Ectodermal cell (in vitro differentiated cells): ENCODE data around the gene RASL10B.
"Not testable (repeated sequence)": the region's sequence is repeated elsewhere in the genome, so short reads cannot be mapped to it uniquely, and the experiment has no call there.

Experiments used
- H3K27ac ChIP-seq: 2 replicates; pipeline ENCODE4 v1.7.0; 2013; ENCODE audit warnings: mild to moderate bottlenecking, low read depth, low read length; ENCODE audit not compliant: insufficient read depth, poor library complexity, severe bottlenecking
- H3K27me3 ChIP-seq: 2 replicates; pipeline ENCODE4 v1.7.0; 2013; ENCODE audit warnings: mild to moderate bottlenecking, low read length; ENCODE audit not compliant: insufficient read depth, control insufficient read depth, poor library complexity, severe bottlenecking
- H3K36me3 ChIP-seq: one replicate; pipeline ENCODE4 v1.7.0; 2013; ENCODE audit warnings: low read length; ENCODE audit not compliant: control insufficient read depth, insufficient read depth
- H3K4me1 ChIP-seq: one replicate; pipeline ENCODE4 v1.7.0; 2013; ENCODE audit warnings: low read length; ENCODE audit not compliant: control insufficient read depth, insufficient read depth
- H3K4me3 ChIP-seq: 2 replicates; pipeline ENCODE4 v1.7.0; 2013; ENCODE audit warnings: low read depth, low read length, control low read depth; ENCODE audit not compliant: insufficient read depth
- H3K9me3 ChIP-seq: 2 replicates; pipeline ENCODE4 v1.7.0; 2013; ENCODE audit warnings: mild to moderate bottlenecking, low read length, moderate library complexity; ENCODE audit not compliant: control insufficient read depth
- WGBS, 2 experiments: methylation state at CpG; one replicate each; pipeline ENCODE4 v1.1.7; 2013; ENCODE audit warnings: missing lambda C conversion rate in 2 of 2; 5-methylcytosine and 5-hydroxymethylcytosine counted together

Gene RASL10B

DNA sequence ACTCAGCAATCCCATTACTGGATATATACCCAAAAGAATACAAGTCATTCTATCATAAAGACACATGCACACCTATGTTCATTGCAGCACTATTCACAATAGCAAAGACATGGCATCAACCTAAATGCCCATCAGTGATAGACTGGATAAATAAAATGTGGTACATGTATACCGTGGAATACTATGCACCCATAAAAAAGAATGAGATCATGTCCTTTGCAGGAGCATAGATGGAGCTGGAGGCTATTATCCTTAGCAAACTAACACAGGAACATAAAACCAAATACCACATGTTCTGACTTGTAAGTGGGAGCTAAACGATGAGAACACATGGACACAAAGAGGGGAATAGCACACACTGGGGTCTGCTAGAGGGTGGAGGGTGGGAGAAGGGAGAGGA lies 28.1 kb upstream of the RASL10B start:
- not testable (repeated sequence) for H3K4me3 ChIP-seq, H3K4me1 ChIP-seq, H3K9me3 ChIP-seq, H3K36me3 ChIP-seq, H3K27ac ChIP-seq, H3K27me3 ChIP-seq
- 95 to 99% methylated on average over 2 of the region's 2 CpGs for WGBS, 2 experiments

DNA sequence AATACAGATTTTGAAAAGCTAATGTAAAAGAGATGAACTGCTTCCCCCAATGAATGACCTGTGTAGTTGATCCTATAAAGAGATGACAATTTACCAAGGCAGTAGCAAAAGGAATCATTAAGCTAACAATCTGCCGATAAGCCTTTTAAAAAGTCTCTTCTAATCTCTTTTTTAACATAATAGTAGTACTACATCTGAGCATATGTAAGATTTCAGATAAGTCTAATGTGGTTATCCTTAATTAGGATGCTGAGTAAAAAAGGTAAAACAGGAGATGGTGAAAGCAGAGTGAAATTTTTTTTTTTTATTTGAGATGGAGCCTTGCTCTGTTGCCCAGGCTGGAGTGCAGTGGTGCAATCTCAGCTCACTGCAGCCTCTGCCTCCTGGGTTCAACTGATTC lies 26.2 kb upstream of the RASL10B start:
- no peak overlapping the region for H3K4me3 ChIP-seq
- no peak overlapping the region for H3K27ac ChIP-seq
- H3K9me3 ChIP-seq, result no peaks in the 10 kb centered on the region
- no peaks in the 10 kb centered on the region for H3K27me3 ChIP-seq
- H3K36me3 ChIP-seq, result no peaks in the 10 kb centered on the region
- no CpG with 5 or more reads among the region's 1 CpG for WGBS, 2 experiments
- H3K4me1 ChIP-seq, result no peaks in the 10 kb centered on the region

DNA sequence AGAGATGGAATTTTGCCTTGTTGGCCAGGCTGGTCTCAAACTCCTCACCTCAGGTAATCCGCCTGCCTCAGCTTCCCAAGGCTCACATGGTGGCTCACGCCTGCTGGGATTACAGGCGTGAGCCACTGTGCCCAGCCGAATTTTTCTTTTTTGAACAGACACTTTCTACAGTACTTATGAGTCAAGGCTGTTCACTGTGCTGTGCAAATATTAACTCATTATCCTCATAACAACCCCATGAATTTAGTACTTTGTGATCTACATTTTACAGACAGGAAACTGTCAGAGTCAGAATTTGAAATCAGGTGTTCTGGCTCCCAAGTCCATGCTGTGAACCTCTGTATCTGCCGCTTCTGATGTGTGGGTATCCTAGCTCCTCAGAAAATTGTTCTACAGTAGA lies 25.7 kb upstream of the RASL10B start:
- Histone ChIP-seq H3K4me3 (no peak overlapping the region), H3K27ac (no peak overlapping the region), H3K36me3 (peaks cover 3% of the 10 kb centered on the region), H3K4me1 (no peaks in the 10 kb centered on the region), H3K27me3 (no peaks in the 10 kb centered on the region), H3K9me3 (no peaks in the 10 kb centered on the region)
- 74 to 75% methylated on average over 5 of the region's 5 CpGs for WGBS, 2 experiments

DNA sequence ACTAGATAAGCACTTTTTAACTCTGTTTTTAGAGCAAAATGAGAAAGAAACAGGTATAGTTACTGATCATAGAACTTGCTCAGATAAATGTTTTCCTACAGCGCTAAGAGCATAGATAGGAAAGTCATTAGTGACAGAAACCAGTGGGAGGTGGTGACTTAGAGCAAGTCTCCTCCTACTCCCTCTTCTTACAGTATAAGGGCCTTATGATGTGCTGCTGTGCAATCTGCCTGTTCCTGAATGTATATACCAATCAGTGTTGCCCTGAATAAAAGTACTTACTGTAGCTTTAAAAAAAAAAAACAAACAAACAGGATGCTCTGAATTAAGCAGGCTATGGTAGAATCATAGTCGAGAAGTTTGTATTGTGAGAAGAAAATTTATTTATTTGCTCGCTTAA lies 23.3 kb upstream of the RASL10B start:
- Histone ChIP-seq H3K27me3 (no peaks in the 10 kb centered on the region), H3K36me3 (peaks cover 7% of the 10 kb centered on the region), H3K4me3 (no peak overlapping the region), H3K9me3 (no peaks in the 10 kb centered on the region), H3K27ac (no peak overlapping the region), H3K4me1 (peaks cover 8% of the 10 kb centered on the region)
- 85 to 96% methylated on average over 3 of the region's 3 CpGs for WGBS, 2 experiments

DNA sequence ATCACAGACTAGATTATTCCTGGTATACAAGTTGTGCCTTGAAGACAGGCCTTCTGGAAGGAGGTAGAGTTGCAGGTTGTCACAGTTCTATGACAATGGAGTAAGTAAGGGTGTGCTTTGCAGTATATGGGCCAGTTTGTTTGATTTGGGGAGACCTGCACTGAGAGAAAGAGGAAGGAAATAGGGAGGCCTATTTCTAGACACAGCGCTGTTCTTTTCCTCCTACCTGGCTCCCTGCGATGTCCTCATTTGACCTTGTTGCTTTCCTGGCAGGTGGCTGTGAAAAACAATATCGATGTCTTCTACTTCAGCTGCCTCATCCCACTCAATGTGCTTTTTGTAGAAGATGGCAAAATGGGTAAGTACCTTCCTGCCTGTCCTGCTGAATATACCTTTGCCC lies 22.5 kb upstream of the RASL10B start:
- Histone ChIP-seq H3K27me3 (no peaks in the 10 kb centered on the region), H3K4me1 (peaks cover 11% of the 10 kb centered on the region), H3K36me3 (peaks cover 7% of the 10 kb centered on the region), H3K9me3 (no peaks in the 10 kb centered on the region), H3K4me3 (no peak overlapping the region), H3K27ac (no peak overlapping the region)
- WGBS, 2 experiments, result 94 to 98% methylated on average over 3 of the region's 3 CpGs

DNA sequence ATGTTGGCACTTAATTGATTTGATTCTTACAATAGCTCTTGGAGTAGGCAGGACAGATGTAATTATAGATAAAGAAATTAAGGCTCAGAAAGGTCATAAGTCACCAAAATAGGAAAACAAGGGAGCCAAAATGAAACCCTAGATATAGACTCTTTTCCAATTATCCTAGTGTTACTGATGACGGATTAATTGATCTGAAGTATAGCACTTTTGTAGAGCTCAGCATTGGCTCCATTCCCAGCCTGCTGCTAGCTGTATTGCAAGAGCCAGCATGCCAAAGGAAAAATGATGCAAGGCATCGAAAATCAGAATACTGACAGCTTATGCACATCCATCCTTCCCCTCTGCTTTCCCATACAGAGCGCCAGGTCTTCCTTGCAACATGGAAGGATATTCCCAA lies 21.6 kb upstream of the RASL10B start:
- Histone ChIP-seq H3K4me3 (no peak overlapping the region), H3K36me3 (peaks cover 7% of the 10 kb centered on the region), H3K4me1 (peaks cover 14% of the 10 kb centered on the region), H3K9me3 (no peaks in the 10 kb centered on the region), H3K27ac (no peak overlapping the region), H3K27me3 (no peaks in the 10 kb centered on the region)
- WGBS, 2 experiments, result 92 to 100% methylated on average over 3 of the region's 3 CpGs

DNA sequence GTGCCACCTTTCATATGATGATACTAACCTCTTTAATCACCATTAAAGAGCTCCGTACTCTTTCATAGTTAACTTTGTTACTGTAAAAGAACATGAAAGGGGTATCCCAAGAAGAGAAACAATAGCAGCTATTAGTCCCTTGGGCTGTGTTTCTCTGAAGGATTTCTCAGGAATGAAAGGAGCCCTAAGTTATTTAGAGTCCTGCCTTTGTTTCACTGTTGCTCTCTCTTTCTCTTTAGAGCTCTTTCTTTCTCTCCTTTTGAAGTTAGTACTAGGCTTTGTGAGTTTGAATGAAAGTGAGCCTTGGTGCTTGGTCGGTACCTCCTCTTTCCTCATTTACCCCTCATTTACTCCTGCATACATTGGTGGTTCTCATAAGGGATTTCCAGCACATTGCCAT lies 20.5 kb upstream of the RASL10B start:
- Histone ChIP-seq H3K27ac (peak overlapping the region; percentile 57), H3K9me3 (no peaks in the 10 kb centered on the region), H3K27me3 (no peaks in the 10 kb centered on the region), H3K4me3 (no peak overlapping the region), H3K4me1 (peaks cover 23% of the 10 kb centered on the region), H3K36me3 (peaks cover 7% of the 10 kb centered on the region)
- 27 to 50% methylated on average over 1 to 2 of the region's 2 CpGs for WGBS, 2 experiments

DNA sequence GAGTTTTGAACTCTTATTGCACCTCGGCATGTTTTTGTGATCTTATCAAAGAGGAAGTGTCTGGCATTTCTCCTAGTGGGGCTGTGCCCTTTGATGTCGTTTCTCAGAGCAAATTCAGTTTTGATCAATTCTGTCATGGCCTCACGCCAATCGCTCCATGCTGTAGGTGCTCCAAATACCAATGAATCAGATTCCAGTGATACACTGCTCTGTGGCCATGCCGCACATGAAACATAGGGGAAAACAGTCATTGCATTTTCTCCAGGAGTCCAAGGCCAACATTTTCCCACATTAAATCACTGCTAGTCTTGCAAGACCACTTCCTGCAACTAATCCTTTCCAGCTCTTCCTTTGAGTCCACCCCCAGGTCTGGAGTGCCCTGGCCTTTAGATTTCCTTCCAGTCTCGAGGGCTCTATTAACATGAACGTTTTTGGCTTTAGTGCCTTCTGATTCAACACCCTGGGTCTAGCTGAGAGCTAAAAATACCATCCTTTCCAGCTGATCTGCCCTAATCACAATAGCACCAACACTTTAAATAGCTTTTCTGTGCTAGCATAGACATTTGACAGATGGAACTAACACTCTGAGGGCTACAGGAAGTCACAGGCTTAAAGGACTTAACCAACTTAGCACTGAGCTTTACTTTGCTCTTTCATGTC lies 18.2 kb upstream of the RASL10B start:
- no peaks in the 10 kb centered on the region for H3K27me3 ChIP-seq
- H3K9me3 ChIP-seq, result no peaks in the 10 kb centered on the region
- H3K36me3 ChIP-seq, result peaks cover 16% of the 10 kb centered on the region
- no peak overlapping the region for H3K27ac ChIP-seq
- 79 to 81% methylated on average over 7 of the region's 7 CpGs for WGBS, 2 experiments
- peaks cover 27% of the 10 kb centered on the region for H3K4me1 ChIP-seq
- H3K4me3 ChIP-seq, result no peak overlapping the region

DNA sequence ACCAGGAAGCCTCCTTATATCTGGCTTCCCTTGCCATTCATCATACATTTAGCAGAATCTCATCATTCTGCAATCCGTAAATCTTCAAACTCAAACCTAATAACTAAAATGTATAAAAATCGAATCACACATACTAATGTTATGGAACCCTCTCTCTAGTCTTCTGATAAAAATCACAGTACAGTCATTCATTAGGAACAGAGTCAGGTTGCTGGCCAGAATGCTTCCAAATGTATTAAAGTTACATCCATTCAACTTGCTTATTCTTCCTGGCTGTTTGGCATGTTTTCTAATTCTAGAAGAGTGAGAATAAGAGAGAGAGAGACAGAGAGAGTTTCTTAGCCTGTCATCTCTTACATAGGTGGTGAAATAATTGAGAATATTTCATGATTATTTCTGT lies 16.5 kb upstream of the RASL10B start:
- H3K27me3 ChIP-seq, result no peaks in the 10 kb centered on the region
- H3K4me1 ChIP-seq, result peaks cover 27% of the 10 kb centered on the region
- H3K4me3 ChIP-seq, result no peak overlapping the region
- no peaks in the 10 kb centered on the region for H3K9me3 ChIP-seq
- WGBS, 2 experiments, result 89 to 93% methylated on average over 2 of the region's 2 CpGs
- H3K27ac ChIP-seq, result no peak overlapping the region
- H3K36me3 ChIP-seq, result peaks cover 16% of the 10 kb centered on the region

DNA sequence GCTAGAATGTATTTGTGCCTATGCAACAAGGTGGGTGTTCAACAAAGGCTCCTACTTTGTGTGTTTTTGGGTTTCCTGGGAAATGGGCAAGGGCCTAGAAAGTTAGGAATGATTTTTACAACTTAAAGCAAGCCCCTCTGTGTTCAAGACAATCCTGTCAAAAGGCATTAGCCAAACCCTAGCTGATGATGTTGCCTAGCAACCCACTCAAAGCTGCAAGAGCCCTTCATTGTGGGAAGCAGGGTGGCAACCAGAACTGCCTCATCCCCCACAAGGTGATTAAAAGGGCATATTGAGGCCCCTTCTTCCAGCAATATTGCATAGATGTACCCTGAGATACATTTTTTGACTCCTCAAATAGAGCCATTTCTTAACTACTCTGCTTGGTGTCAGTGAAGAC lies 16.0 kb upstream of the RASL10B start:
- H3K4me3 ChIP-seq, result no peak overlapping the region
- no peak overlapping the region for H3K27ac ChIP-seq
- peaks cover 15% of the 10 kb centered on the region for H3K36me3 ChIP-seq
- H3K4me1 ChIP-seq, result peaks cover 27% of the 10 kb centered on the region
- no peaks in the 10 kb centered on the region for H3K9me3 ChIP-seq
- H3K27me3 ChIP-seq, result no peaks in the 10 kb centered on the region

DNA sequence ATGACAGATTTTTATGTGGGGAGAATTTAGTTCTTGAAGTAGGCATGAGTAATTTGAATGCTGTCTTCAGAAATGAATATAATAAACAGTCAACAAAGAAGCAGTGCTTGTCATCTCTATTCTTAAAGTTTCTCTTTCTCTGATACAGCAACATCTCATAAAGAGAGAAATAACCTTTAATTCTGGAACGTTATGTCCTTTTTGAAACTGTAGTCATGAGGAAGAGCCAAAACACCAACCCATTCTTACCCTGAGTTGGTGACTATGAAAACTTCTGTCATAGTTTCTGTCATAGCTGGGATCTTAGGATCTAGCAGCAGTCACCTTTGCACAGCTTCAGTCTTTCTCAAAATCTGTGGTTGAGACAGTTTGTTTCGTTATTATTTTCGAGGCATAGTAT lies 15.3 kb upstream of the RASL10B start:
- Histone ChIP-seq H3K4me3 (no peak overlapping the region), H3K4me1 (peaks cover 27% of the 10 kb centered on the region), H3K27me3 (no peaks in the 10 kb centered on the region), H3K9me3 (no peaks in the 10 kb centered on the region), H3K27ac (no peak overlapping the region), H3K36me3 (peaks cover 12% of the 10 kb centered on the region)
- WGBS, 2 experiments, result 91% methylated on average over 3 of the region's 3 CpGs
